HG03280 (cell line): ENCODE data around the gene BNC2.

Experiments used
- ATAC-seq: cut with Tn5 transposase; IDR thresholded peaks from one replicate; pipeline ENCODE4 v1.9.1; 2021; ENCODE audit warnings: mild to moderate bottlenecking, moderate library complexity; ENCODE audit not compliant: unreplicated experiment

BNC2 gene

GRCh38 chr9:16612627-16613026 is 257.8 kb downstream of the BNC2 start:
- ATAC-seq = no peak

- no peak for ATAC-seq
Measured at GRCh38 chr9:16611983-16612382, 258.5 kb downstream of the BNC2 start.

GRCh38 chr9:16611001-16611400 is 259.5 kb downstream of the BNC2 start:
- no peak for ATAC-seq

- no peak for ATAC-seq
Measured at GRCh38 chr9:16610538-16610937, 259.9 kb downstream of the BNC2 start.

DNA sequence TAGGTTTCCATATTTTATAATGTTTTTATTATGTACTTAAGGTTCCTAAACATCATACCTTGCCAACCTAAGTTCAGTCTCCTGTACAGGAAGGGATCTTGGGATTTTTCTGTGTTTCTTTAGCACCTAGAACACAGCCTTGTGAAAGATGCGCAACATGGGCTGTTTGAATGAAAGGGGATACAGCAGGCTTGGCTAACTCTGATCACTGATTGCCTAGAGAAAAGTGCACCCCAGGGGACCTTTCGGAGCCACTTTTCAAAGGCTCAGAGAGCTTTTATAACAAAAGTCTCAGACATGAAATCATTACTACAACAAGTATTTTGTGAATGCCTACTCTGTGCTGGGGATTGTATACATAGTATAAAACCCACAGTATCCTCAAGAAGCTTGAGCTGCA is 261.6 kb downstream of the BNC2 start:
- ATAC-seq = no peak

DNA sequence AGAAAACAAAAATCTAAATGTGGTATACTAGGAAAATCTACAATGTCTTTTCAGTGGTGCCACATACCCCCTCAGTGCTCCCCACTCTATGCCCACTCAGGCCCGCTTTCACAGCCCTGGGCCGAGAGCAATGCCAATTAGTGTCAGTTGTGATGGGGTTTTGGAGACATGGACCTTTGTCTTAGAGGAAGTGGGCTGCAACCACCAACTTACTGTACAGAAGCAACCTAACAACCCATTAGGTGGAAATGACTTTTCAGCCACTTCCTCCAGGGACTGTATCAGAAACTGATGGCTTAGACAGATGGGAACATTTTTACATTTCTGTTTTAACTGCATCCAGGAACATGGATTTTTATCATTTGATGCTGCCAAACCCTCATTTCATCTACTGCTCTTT is 268.0 kb downstream of the BNC2 start:
- ATAC-seq = no peak

GRCh38 chr9:16601991-16602390 is 268.5 kb downstream of the BNC2 start:
- ATAC-seq = no peak

DNA sequence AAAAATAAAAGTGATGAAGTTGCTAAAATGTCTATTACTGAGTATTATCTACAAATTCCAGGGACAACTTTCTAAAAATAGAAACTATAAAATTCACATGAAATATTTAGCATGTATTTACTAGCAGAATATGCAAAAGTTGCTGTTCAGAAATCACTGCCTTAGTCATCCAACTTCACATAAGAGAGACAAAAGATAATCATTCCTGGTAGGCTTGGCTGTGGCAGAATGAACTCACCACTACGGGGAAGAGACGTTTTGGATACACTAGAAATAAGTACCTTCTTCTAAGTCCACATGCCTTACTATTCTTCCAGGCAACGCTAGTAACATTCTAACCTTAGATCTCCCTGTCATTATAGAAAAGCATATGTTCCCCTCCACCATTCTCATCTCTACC is 272.2 kb downstream of the BNC2 start:
- ATAC-seq = no peak

DNA sequence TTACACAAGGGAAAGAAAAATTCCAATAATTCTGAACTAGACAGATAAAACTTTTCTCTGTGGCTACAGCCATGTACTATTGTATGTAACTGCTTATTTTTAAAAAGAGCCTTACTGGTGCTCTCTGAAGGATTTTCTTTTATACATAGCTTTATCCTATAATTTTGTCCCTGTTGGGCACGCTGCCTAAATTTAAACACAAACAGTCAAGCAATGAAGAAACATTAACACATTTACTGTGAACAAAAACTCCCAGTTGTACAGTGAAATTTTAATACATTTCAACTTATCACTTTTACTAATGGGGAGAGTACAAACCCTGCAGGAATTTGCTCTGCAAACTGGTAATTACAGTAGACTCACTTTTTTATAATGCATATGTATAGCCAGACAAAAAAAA is 273.3 kb downstream of the BNC2 start:
- no peak for ATAC-seq

DNA sequence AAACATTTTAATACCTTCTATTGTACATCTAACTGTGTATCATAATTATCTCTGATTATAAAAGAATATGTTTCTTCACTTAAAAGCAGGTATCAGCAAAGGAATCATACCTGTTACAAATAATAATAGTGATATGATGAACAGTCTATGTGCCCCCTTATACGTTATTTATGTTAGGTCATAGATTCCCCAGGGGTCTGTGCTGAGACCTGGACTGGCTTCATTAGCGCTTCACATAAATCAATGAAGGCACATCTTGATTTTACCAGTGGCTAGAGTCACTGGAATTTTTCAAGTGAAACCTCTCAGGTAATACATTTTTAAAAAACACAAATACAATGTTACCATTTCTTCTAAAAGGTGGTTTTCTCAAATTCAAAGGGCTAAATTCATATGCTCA is 275.2 kb downstream of the BNC2 start:
- ATAC-seq = no peak

GRCh38 chr9:16594787-16595186 is 275.7 kb downstream of the BNC2 start:
- ATAC-seq = no peak

DNA sequence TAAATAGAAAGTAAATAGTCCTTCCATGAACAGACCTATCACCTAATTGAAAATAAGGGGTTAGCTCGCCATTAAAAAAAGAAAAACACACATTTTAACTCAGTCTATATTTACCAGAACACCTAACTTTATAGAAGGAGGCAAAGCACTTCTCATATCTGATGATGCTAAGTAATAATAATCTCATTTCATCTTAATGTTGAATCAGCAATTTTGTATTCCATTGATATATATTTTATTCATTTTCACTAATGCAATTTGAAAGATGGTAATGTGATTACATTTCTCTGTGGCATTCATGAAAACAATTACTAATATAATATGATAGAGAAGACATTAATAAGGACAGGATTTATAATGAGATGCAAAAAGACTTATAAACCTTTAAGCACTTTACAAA is 276.7 kb downstream of the BNC2 start:
- ATAC-seq = no peak

DNA sequence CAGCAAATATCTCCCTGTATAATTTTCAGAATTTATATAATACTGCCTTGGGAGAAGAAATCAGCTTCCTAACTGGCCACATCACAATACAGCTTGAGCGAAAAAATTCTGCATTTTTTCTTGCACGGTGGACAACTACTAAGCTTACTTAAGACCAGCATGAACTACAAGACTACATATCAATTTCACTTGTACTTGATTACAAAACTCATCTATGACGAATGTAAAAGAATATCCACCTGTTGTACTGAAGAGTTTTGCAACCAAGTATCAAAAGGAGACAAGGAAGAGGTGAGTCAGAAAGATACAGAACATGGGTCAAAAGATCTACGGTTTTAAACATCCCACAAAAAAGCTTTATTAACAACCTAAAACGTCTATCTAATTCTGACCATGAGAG is 279.4 kb downstream of the BNC2 start:
- ATAC-seq = no peak

GRCh38 chr9:16585591-16585990 is 284.9 kb downstream of the BNC2 start:
- no peak for ATAC-seq

- no peak for ATAC-seq
Measured at GRCh38 chr9:16579872-16580432, 290.5 kb downstream of the BNC2 start.

GRCh38 chr9:16575986-16576245 is 294.6 kb downstream of the BNC2 start:
- no peak for ATAC-seq

- ATAC-seq = no peak
Measured at GRCh38 chr9:16575142-16575985, 295.1 kb downstream of the BNC2 start.

GRCh38 chr9:16572005-16572734 is 298.3 kb downstream of the BNC2 start:
- no peak for ATAC-seq

DNA sequence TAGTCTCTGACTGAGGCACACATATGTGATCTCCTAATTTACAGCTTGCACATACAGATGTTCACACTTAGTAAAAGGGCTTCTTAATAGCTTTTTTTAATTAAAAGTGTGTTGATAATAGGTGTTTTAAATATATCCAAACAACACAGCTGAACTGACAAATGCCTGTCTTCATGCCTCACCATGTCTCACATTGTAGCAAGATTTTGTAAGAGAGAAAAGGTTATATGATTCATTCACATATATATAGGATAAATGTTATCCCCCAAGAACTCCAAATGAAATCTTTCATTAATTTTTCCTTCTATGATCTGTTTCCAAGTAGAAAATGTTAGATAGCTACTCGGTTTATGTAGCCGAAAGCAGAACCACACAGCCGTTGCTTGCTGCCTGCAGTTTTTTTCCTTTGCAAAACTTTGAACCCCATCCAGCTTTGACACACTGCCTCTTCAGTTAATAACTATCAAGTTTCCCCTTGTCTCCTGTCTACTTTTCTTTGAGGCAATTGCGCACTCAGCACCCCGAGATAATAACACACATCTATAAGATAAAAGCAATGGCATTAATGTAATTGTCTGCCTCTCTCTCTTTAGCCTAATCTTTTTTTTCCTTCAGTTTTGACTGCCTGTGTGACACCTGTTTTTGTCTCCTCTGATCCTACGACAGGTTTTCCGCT is 299.2 kb downstream of the BNC2 start:
- no peak for ATAC-seq

- no peak for ATAC-seq
Measured at GRCh38 chr9:16563446-16563845, 307.0 kb downstream of the BNC2 start.

DNA sequence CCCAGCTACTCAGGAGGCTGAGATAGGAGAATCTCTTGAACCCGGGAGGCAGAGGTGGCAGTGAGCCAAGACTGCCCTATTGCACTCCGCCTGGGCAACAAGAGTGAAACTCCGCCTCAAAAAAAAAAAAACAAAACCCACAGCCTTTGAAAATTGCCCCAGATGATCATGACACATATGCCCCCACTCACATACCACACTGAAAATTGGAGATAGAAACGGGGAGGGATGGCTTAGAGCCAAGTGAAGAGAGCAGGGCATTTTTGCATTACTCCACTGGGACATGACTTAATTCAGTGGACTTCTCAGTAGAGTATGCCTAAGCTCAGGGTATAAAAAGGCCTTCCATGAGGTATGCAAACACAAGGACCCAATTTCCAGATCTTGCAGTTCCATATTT is 309.3 kb downstream of the BNC2 start:
- ATAC-seq = no peak
